NCI-H187 (cell line): ENCODE results near the gene OR8J3.
"Not testable (repeated sequence)": the region's sequence is repeated elsewhere in the genome, so short reads cannot be mapped to it uniquely, and the experiment has no call there.

Experiments used
- DNase-seq, 2 experiments: peaks; one replicate each; lab custom pipeline; 2025; lab: John Stamatoyannopoulos, UW

OR8J3 gene, protein sequence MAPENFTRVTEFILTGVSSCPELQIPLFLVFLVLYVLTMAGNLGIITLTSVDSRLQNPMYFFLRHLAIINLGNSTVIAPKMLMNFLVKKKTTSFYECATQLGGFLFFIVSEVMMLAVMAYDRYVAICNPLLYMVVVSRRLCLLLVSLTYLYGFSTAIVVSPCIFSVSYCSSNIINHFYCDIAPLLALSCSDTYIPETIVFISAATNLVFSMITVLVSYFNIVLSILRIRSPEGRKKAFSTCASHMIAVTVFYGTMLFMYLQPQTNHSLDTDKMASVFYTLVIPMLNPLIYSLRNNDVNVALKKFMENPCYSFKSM

DNA sequence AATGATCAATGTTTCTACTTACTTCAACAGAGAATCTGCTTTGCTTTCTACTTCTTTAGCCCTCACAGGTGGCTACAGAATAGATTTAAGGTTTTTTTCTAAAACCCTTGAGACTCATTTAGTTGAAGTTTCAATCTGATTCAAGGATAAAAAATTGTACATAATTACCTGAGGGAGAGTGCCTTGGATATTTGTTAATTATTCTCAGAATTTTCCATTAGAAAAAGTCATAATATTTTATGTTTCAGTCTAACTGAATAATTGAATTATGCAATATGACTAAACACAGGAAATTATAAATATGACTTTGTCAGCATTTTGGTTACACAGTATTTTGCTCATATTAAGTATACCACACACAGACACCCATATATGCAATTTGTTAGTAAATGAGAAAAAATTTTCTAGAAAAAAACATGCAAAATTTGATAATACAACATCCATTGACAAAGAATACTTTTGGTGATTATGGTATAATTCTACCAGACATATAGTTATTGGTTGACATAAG is at the start of gene OR8J3:
TSS of gene OR8J3 (minus strand) at position 51 of the 511 bp plus-strand sequence. CDS start 2,483 bp downstream, outside the sequence.
- no peak for DNase-seq

DNA sequence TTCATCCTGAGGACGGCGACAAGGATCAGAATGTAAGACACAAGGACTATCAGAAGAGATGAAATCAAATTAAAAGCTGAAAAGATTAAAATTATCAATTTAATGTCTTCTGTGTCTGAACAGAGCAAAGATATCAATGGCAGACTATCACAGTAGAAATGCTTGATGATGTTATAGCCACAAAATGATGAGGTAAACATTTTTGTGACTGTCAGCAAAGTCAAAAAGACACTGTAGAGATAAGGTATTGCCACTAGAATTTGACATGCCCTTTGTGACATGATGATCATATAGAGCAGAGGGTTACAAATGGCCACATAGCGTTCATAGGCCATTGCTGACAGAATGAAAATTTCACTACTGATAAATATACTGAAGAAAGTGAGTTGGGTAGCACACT is 48.6 kb upstream of the OR8J3 start:
- no peak for DNase-seq

DNA sequence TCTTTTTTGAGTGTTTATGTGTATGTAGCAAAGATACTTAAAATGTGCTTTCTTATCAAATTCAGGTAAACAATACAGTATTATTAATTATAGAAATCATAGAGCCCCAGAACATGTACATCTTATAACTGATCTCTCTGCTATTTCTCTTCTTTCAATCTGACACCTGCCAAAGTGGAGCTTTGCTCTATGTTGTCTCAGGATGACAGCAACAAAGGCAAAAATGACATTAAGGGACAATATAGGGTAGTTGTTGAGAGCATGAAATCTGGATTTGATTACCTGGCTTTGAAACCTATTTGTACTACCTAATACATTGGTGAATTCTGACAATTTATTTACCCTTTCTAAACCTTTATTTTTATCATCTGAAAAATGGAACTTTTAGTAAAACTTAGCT is 43.5 kb upstream of the OR8J3 start:
- no peak for DNase-seq

DNA sequence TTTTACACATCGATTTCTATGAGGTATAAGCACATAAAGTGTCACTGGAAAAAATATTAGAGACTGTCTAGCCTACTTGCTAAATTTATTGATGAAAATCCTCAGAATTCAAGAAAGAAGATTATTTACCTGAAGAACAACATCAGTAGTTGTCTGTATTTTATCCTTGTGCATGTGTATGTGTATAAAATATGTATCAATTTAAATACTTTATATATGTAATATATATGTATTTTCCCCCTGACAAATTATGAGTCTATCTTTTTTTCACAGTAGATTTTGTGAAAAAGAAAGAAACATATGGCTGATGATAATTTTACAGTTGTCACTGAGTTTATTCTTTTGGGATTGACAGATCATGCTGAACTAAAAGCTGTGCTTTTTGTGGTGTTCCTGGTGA is 36.3 kb upstream of the OR8J3 start, which contains the start of gene OR5J2:
TSS of gene OR5J2 (plus strand) at position 301 of the 400 bp plus-strand sequence. CDS start at position 301, 0 bp downstream.
- DNase-seq = no peak

DNA sequence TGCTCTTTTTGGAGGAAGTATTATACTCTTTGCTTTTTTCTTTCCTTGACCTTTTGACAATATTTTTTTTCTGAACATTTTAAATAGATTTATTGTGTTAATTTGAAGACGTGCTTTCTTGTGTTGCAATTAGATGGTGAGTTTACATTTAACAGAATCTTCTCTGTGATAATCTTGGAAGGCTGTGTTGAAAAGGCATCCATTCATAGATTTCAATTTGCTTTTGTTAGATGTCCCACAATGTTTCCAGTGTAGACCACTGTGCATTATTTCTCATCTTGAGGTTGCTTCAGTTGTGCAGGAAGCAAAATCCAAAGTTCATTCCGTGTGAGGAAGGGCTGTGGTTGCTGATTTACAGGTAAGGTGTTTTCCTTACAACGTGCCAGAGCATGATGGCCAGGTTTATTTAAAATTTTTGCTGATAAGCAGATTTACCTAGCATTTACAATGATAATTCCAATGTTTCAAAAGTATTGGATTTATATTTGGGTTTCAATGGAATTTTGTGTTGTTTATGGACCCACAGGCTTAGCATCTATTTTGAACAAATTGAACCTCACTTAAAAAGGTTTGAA is 32.3 kb upstream of the OR8J3 start:
- DNase-seq = no peak

DNA sequence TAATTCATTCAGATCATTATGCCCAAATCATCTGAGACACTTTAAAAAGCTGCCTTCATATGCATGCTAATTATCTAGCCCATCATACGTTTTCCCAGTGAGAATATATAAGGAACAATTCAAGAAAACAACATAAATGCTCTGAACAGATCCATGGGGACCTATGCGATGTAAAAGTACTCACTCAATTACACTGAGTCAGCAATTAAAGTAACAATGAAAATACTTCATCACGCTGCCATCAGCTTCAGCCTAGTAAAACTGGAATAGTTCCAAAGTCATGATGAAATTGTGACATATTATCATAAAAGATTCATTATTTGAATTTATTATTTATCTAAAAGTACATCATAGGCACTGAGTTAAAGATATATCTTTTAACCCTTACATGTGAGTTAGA is 23.8 kb upstream of the OR8J3 start:
- DNase-seq = no peak

DNA sequence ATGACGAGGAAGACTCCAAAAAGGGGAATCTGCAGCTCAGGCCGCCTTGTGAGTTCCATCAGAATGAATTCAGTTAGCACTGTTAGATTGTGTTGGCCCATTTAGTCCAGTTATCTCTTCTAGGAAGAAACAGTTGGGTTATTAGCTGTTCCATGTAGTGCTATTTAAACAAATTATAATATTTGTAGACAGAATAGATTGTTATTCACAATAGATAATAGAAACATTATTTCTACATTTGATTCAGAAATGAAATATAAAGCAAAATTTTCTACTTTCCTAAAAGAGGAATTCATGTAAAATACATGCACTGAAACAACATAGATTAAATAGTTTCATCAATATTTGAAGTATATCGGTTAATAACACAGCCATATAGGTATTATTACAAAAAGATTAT is 20.2 kb upstream of the OR8J3 start, which contains the start of gene OR8K5:
TSS of gene OR8K5 (minus strand) at position 101 of the 400 bp plus-strand sequence. CDS start at position 101, 0 bp downstream.
- no peak for DNase-seq

DNA sequence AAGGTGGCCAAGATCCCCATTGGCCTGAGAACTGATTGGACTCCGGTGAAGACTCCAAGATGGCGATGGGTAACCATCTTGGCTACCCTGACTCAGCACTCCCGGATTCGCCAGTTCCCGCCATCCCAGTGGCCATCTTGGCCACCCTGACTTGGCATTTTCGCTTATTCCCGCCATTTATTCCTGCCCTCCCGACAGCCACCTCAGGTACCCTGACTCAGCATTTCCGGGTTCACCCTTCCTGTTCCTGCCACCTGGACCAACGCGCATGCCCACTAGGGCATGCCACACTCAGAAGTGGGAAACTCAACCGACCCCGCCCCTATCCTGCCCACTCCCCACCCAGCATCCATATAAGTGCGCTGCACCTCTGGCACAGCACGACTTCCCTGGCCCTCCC is 12.3 kb upstream of the OR8J3 start:
- no peak for DNase-seq

DNA sequence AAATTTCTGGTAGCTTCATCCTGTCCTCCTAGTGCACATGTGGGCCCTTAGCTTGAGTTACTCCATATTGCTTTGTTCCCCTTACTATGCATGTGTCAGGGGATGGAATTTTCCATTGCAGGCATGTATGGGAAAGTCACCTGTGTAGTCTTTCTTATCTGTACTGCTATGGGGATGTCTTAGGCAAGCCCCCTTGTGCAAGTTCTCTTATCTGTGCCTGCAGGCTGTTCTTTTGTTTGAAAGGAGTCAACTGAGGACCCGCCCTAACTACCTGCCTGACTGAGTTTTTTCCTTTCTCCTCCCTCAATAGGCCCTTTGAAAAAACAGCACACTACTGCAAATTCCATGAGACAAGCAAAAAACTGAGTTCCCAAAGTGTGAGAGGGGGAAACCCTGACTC is 11.4 kb upstream of the OR8J3 start:
- DNase-seq = no peak

DNA sequence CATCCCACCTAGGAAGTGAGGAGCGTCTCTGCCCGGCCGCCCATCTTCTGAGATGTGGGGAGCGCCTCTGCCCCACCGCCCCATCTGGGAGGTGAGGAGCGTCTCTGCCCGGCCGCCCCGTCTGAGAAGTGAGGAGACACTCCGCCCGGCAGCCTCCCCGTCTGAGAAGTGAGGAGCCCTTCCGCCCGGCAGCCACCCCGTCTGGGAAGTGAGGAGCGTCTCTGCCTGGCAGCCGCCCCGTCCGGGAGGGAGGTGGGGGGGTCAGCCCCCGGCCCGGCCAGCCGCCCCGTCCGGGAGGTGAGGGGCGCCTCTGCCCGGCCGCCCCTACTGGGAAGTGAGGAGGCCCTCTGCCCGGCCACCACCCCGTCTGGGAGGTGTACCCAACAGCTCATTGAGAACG is 3.7 kb upstream of the OR8J3 start:
- DNase-seq = not testable (repeated sequence)

DNA sequence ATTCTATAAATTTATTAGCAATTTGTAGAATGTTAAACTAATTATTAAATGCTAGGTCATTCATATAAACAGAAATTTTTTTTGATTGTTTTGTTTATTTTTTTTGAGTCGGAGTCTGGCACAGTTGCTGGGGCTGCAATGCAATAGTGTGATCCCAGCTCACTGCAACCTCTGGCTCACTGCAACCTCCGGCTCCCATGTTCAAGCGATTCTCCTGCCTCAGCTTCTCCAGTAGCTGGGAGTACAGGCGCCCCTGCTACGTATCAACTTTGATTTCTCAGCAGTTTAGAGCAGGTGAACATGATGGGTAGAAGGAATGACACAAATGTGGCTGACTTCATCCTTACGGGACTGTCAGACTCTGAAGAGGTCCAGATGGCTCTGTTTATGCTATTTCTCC is 17.9 kb downstream of the OR8J3 start, which contains the start of gene OR8H3:
TSS of gene OR8H3 (plus strand) at position 301 of the 400 bp plus-strand sequence. CDS start at position 301, 0 bp downstream.
- DNase-seq = no peak

DNA sequence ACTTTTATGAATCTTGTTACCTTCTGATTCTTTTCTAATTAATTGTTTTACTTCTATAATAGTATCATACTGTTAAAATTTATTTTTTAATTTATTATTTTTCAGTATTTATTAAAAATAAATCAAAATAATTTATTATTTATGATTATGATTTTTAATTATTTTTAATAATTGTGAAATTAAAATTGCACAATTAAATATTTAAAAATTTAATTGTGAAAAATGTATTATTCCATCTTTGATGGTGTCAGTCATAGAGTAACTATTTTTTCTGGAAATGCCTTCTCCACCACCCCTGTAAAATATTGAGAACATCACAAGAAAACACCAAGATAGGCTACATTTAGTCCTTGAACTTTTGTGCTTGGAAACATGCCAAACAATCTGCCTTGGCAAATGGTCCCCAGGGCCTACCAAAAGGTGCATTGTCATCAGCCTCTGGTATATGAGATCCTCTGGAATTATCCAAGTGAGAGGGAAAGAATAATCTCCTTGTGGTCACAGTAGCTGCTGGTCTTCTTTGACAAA is 36.7 kb downstream of the OR8J3 start, which contains the start of gene OR8H2:
TSS of gene OR8H2 (plus strand) at position 478 of the 528 bp plus-strand sequence. CDS start 1,356 bp downstream, outside the sequence.
- DNase-seq = no peak

DNA sequence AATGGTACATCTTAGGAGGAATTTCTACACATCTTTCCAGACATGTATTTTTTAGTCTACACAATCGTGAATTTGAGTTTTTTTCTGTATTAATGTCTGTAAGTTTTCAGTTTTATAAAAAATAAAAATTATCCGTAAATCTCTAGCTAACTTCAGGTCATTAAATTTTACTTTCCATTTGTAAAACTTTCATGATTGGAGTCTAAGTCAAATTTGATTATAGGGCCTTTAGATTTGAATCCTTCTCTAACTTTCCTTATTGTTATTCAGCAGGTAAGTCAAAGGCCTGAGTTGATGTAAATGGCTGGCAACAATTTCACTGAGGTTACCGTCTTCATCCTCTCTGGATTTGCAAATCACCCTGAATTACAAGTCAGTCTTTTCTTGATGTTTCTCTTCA is 47.0 kb downstream of the OR8J3 start, which contains the start of gene OR8I2:
TSS of gene OR8I2 (plus strand) at position 301 of the 400 bp plus-strand sequence. CDS start at position 301, 0 bp downstream.
- no peak for DNase-seq

DNA sequence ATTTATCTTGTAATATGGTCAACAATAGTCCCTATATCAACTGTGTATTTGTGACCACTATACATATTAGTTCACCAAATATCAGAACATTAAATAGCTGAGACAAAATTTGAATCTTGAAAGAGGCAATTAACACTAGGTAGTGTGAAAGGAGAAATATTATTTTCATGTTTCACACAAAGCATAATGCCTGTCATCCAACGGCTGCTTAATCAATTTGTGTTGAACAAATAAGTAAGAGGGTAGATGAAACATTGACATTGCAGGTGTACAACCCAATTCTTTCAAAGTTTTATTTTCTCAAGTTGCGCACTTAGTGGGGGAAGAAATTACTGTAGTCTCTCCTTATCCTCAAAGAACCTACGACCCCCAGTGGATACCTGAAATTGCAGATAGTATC is 50.3 kb downstream of the OR8J3 start:
- no peak for DNase-seq
